Renal pelvis (tissue), 4 donors: ENCODE results near the gene IGSF3. TPM values are rescaled to one million over a fixed set of nuclear protein-coding genes. Genes with fewer than 3 reads are reported as not detected.
"Not testable (repeated sequence)": the region's sequence is repeated elsewhere in the genome, so short reads cannot be mapped to it uniquely, and the experiment has no call there.

Source experiments
- DNase-seq: peaks from one replicate; pipeline ENCODE4 v3.0.0-alpha.2; 2013
- polyA plus RNA-seq, 3 donors: library from polyadenylated mRNA; unstranded; fragments of 120-200 nt; gene quantifications; one replicate each; pipeline ENCODE4 v1.2.1, GENCODE V29; 2013; ENCODE audit not compliant: insufficient read length in 3 of 3

IGSF3 gene
- polyA plus RNA-seq, 3 donors: 28.9 to 33.3 (median 29.7) TPM

- DNase-seq: not testable (repeated sequence)
Measured at GRCh38 chr1:116634386-116634785, 33.1 kb downstream of the IGSF3 start.

GRCh38 chr1:116631996-116632925 lies 35.3 kb downstream of the IGSF3 start:
- DNase-seq: not testable (repeated sequence)

GRCh38 chr1:116631554-116631953 lies 36.0 kb downstream of the IGSF3 start:
- not testable (repeated sequence) for DNase-seq

GRCh38 chr1:116630057-116630456 lies 37.5 kb downstream of the IGSF3 start:
- DNase-seq: not testable (repeated sequence)

- not testable (repeated sequence) for DNase-seq
Measured at GRCh38 chr1:116629441-116629840, 38.1 kb downstream of the IGSF3 start.

- DNase-seq: no peak
Measured at GRCh38 chr1:116628448-116628847, 39.1 kb downstream of the IGSF3 start.

- not testable (repeated sequence) for DNase-seq
Measured at GRCh38 chr1:116627357-116627756, 40.2 kb downstream of the IGSF3 start.

GRCh38 chr1:116626915-116627314 lies 40.6 kb downstream of the IGSF3 start:
- not testable (repeated sequence) for DNase-seq

GRCh38 chr1:116625155-116625554 lies 42.4 kb downstream of the IGSF3 start:
- DNase-seq: not testable (repeated sequence)

- DNase-seq: no peak
Measured at GRCh38 chr1:116624040-116624439, 43.5 kb downstream of the IGSF3 start.

- not testable (repeated sequence) for DNase-seq
Measured at GRCh38 chr1:116622496-116622895, 45.0 kb downstream of the IGSF3 start.

- not testable (repeated sequence) for DNase-seq
Measured at GRCh38 chr1:116621756-116622155, 45.8 kb downstream of the IGSF3 start.

GRCh38 chr1:116620392-116620791 lies 47.1 kb downstream of the IGSF3 start:
- not testable (repeated sequence) for DNase-seq

- not testable (repeated sequence) for DNase-seq
Measured at GRCh38 chr1:116619106-116619505, 48.4 kb downstream of the IGSF3 start.

GRCh38 chr1:116617808-116618207 lies 49.7 kb downstream of the IGSF3 start:
- DNase-seq: not testable (repeated sequence)

GRCh38 chr1:116613825-116614224 lies 53.7 kb downstream of the IGSF3 start:
- DNase-seq: not testable (repeated sequence)

GRCh38 chr1:116609801-116610371 lies 57.6 kb downstream of the IGSF3 start:
- not testable (repeated sequence) for DNase-seq

- DNase-seq: not testable (repeated sequence)
Measured at GRCh38 chr1:116608841-116609240, 58.7 kb downstream of the IGSF3 start.

GRCh38 chr1:116608151-116608550 lies 59.4 kb downstream of the IGSF3 start:
- not testable (repeated sequence) for DNase-seq

- DNase-seq: not testable (repeated sequence)
Measured at GRCh38 chr1:116607463-116607862, 60.1 kb downstream of the IGSF3 start.

GRCh38 chr1:116606067-116606466 lies 61.5 kb downstream of the IGSF3 start:
- not testable (repeated sequence) for DNase-seq

- DNase-seq: no peak
Measured at GRCh38 chr1:116605315-116605714, 62.2 kb downstream of the IGSF3 start.

GRCh38 chr1:116604408-116604807 lies 63.1 kb downstream of the IGSF3 start:
- DNase-seq: not testable (repeated sequence)
